ENCODE data around the gene SEC31B. TPM values are rescaled to one million over a fixed set of nuclear protein-coding genes. Genes with fewer than 3 reads are reported as not detected.

Gene SEC31B
- total RNA-seq, 2 donors from 2014 or later, result 9.0 to 13.6 TPM

DNA sequence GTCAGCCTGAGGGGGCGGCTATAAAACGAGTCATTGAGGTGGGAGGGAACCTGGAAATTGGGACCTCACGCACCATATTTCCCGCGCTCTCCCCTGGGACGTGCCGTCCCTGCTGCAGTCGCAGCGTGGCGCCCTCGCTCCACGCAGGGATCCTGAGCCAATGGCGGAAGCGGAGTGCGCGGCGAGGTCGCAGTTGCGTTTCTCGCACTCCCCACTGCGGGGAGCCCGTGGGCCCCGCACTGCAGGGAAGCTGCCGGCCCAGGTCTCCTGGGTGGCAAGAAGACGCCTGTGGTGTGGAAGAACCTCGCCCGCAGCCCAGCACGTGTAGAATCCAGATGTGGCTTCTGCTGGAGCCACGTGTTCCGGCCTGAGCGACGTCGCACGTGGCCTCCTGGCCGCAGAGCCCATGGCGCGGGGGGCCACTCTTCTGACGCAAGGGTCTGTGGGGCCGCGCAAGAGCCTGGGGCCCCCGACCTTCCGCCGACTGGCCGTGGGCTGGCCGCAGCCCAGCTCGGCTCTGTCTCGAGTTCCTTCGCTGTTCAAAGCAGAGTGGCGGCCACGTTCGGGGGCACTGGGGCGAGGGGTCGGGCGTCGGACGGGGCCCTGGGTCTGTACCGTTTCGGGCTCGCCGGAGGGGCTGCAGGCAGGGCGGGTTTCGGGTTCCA, 42.5 kb upstream of the SEC31B start:
- Mint-ChIP-seq H3K4me3 (no peak overlapping the region), H3K9me3 (no peaks in the 10 kb centered on the region), H3K4me1 (peaks cover 14% of the 10 kb centered on the region), H3K27ac (no peak overlapping the region), H3K27me3 (ENCODE audit: insufficient read depth) (peaks cover 8% of the 10 kb centered on the region), H3K36me3 (ENCODE audit: low read depth) (peaks cover 9% of the 10 kb centered on the region)
- Histone ChIP-seq H3K36me3 (ENCODE audit: control insufficient read depth, insufficient read depth, low read length) (peaks cover 7% of the 10 kb centered on the region), H3K27ac (ENCODE audit: low read depth, low read length) (no peak overlapping the region), H3K4me3 (ENCODE audit: low read length) (no peak overlapping the region), H3K9ac (ENCODE audit: extremely low read depth, low read length, poor library complexity, severe bottlenecking) (no peak overlapping the region), H3K9me3 (ENCODE audit: control insufficient read depth, low read length) (no peaks in the 10 kb centered on the region), H3K27me3 (ENCODE audit: control insufficient read depth, insufficient read depth, low read length, poor library complexity, severe bottlenecking) (peaks cover 28% of the 10 kb centered on the region), H3K4me1 (ENCODE audit: control insufficient read depth, insufficient read depth, low read length) (no peaks in the 10 kb centered on the region)
- TF ChIP-seq, protein P1, sequence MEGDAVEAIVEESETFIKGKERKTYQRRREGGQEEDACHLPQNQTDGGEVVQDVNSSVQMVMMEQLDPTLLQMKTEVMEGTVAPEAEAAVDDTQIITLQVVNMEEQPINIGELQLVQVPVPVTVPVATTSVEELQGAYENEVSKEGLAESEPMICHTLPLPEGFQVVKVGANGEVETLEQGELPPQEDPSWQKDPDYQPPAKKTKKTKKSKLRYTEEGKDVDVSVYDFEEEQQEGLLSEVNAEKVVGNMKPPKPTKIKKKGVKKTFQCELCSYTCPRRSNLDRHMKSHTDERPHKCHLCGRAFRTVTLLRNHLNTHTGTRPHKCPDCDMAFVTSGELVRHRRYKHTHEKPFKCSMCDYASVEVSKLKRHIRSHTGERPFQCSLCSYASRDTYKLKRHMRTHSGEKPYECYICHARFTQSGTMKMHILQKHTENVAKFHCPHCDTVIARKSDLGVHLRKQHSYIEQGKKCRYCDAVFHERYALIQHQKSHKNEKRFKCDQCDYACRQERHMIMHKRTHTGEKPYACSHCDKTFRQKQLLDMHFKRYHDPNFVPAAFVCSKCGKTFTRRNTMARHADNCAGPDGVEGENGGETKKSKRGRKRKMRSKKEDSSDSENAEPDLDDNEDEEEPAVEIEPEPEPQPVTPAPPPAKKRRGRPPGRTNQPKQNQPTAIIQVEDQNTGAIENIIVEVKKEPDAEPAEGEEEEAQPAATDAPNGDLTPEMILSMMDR (conservative IDR thresholded peaks at IDR 0.05), result peak; percentile 94
- DNase-seq, result peak; percentile 88
- 59 to 60% methylated on average over 32 to 62 of the region's 62 CpGs for WGBS, 2 experiments (ENCODE audit: insufficient coverage in 1 of 2, insufficient read length in 1 of 2)

DNA sequence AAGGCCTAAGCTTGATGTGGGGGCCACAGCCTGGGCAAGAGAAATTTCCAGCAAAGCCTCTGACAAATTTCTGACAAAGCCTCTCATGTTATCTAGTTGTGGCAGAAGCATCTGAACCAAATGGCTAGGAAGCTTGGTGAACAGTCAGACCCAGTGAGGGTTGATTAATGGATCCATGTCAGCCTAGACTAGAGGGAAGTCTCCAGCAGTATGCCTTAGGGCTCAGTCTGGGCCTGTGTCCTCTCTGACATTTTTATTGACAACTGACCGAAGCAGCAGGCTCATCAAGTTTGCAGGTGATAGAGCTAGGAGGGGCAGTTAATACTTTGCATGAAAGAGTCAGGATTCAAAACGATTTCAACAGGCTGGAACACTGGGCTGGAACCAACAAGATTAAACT, 41.3 kb upstream of the SEC31B start:
- Mint-ChIP-seq H3K4me1 (peaks cover 14% of the 10 kb centered on the region), H3K9me3 (no peaks in the 10 kb centered on the region), H3K27me3 (ENCODE audit: insufficient read depth) (peaks cover 8% of the 10 kb centered on the region), H3K36me3 (ENCODE audit: low read depth) (peaks cover 19% of the 10 kb centered on the region), H3K4me3 (no peak overlapping the region), H3K27ac (no peak overlapping the region)
- no peaks in the 10 kb centered on the region for H3K4me1 ChIP-seq (ENCODE audit: control insufficient read depth, insufficient read depth, low read length)
- DNase-seq, result no peak
- peaks cover 12% of the 10 kb centered on the region for H3K36me3 ChIP-seq (ENCODE audit: control insufficient read depth, insufficient read depth, low read length)
- H3K27me3 ChIP-seq (ENCODE audit: control insufficient read depth, insufficient read depth, low read length, poor library complexity, severe bottlenecking), result peaks cover 17% of the 10 kb centered on the region
- TF ChIP-seq, protein P1 (conservative IDR thresholded peaks at IDR 0.05), result no peak
- 82 to 95% methylated on average over 2 of the region's 2 CpGs for WGBS, 2 experiments (ENCODE audit: insufficient coverage in 1 of 2, insufficient read length in 1 of 2)
- H3K9ac ChIP-seq (ENCODE audit: extremely low read depth, low read length, poor library complexity, severe bottlenecking), result no peak overlapping the region
- H3K27ac ChIP-seq (ENCODE audit: low read depth, low read length), result no peak overlapping the region
- no peak overlapping the region for H3K4me3 ChIP-seq (ENCODE audit: low read length)
- no peaks in the 10 kb centered on the region for H3K9me3 ChIP-seq (ENCODE audit: control insufficient read depth, low read length)

DNA sequence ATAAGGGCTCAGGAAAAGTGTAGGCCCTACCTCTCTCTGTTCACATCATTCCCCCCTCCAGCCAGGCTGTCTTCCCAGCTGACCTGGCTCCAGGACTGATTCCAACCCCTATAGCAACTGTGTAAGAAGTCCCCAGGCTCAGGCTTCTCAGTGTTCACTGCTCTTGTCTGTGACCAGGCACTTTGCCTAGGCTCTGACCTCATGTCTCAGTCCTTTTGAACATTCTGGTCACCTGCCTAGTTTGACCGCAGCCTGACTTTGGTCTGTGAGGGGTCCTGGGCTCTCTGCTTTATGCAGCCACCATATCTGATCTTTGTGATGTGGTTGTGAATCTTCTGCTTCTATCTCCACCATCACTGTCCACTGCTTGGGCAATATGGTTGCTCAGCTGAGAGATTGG, 40.6 kb upstream of the SEC31B start:
- Mint-ChIP-seq H3K27ac (no peak overlapping the region), H3K4me1 (peaks cover 14% of the 10 kb centered on the region), H3K36me3 (ENCODE audit: low read depth) (peaks cover 21% of the 10 kb centered on the region), H3K4me3 (no peak overlapping the region), H3K27me3 (ENCODE audit: insufficient read depth) (peaks cover 8% of the 10 kb centered on the region), H3K9me3 (no peaks in the 10 kb centered on the region)
- Histone ChIP-seq H3K27me3 (ENCODE audit: control insufficient read depth, insufficient read depth, low read length, poor library complexity, severe bottlenecking) (peaks cover 9% of the 10 kb centered on the region), H3K4me1 (ENCODE audit: control insufficient read depth, insufficient read depth, low read length) (no peaks in the 10 kb centered on the region), H3K36me3 (ENCODE audit: control insufficient read depth, insufficient read depth, low read length) (peaks cover 12% of the 10 kb centered on the region), H3K4me3 (ENCODE audit: low read length) (no peak overlapping the region), H3K27ac (ENCODE audit: low read depth, low read length) (no peak overlapping the region), H3K9ac (ENCODE audit: extremely low read depth, low read length, poor library complexity, severe bottlenecking) (no peak overlapping the region), H3K9me3 (ENCODE audit: control insufficient read depth, low read length) (no peaks in the 10 kb centered on the region)
- WGBS, 2 experiments (ENCODE audit: insufficient coverage in 1 of 2, insufficient read length in 1 of 2), result 92% methylated on average over 1 of the region's 1 CpG; no CpG with 5 or more reads in 1 of the 2 experiments
- TF ChIP-seq, protein P1 (conservative IDR thresholded peaks at IDR 0.05), result no peak
- DNase-seq, result no peak
